ENCODE data around the gene TMEM25. TPM values are rescaled to one million over a fixed set of nuclear protein-coding genes. Genes with fewer than 3 reads are reported as not detected.

Gene TMEM25
- total RNA-seq, 2 donors from 2014 or later = 35.5 to 39.6 TPM

DNA sequence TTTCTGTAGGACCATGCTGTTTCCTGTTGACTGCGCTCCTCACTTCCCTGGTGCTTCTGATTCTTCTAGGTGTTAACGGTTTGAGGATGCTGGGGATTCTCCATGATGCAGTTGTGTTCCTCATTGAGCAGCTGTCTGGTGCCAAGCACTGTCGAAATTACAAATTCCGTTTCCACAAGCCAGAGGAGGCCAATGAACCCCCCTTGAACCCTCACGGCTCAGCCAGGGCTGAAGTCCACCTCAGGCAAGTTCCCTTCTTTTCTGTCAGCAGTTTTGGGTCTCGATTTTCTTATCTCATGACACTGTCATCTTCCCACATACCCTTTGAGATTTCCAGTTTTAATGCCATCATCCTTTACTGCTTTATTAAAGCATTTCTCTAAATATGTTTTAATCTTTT is 11.4 kb upstream of the TMEM25 start:
- 75 to 89% methylated on average over 6 of the region's 6 CpGs for WGBS, 2 donors
- Histone ChIP-seq H3K27ac (no peak overlapping the region), H3K4me1 (no peaks in the 10 kb centered on the region), H3K9me3 (no peaks in the 10 kb centered on the region), H3K27me3 (no peaks in the 10 kb centered on the region), H3K36me3 (replicated peaks in 1 of 2; ENCODE audit: insufficient read depth in 1 of 2, low read depth in 2 of 2) (peaks cover 0 to 36% of the 10 kb centered on the region in 2 donors), H3K4me3 (no peak overlapping the region)
- DNase-seq (no peak), ATAC-seq (no peak)
- intact Hi-C loops (cut with DNase I) = no loop called here
- no peak for TF ChIP-seq POLR2A (IDR thresholded peaks at IDR 0.05)
- TF ChIP-seq, protein P1, sequence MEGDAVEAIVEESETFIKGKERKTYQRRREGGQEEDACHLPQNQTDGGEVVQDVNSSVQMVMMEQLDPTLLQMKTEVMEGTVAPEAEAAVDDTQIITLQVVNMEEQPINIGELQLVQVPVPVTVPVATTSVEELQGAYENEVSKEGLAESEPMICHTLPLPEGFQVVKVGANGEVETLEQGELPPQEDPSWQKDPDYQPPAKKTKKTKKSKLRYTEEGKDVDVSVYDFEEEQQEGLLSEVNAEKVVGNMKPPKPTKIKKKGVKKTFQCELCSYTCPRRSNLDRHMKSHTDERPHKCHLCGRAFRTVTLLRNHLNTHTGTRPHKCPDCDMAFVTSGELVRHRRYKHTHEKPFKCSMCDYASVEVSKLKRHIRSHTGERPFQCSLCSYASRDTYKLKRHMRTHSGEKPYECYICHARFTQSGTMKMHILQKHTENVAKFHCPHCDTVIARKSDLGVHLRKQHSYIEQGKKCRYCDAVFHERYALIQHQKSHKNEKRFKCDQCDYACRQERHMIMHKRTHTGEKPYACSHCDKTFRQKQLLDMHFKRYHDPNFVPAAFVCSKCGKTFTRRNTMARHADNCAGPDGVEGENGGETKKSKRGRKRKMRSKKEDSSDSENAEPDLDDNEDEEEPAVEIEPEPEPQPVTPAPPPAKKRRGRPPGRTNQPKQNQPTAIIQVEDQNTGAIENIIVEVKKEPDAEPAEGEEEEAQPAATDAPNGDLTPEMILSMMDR (IDR thresholded peaks at IDR 0.05) = no peak

DNA sequence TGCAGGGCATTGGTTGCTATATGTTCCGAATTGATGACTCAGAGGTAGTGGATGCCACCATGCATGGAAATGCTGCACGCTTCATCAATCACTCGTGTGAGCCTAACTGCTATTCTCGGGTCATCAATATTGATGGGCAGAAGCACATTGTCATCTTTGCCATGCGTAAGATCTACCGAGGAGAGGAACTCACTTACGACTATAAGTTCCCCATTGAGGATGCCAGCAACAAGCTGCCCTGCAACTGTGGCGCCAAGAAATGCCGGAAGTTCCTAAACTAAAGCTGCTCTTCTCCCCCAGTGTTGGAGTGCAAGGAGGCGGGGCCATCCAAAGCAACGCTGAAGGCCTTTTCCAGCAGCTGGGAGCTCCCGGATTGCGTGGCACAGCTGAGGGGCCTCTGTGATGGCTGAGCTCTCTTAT is 9.1 kb upstream of the TMEM25 start:
- intact Hi-C loops (cut with DNase I) = no loop called here
- no peaks in the 10 kb centered on the region for H3K27me3 ChIP-seq
- H3K4me1 ChIP-seq = peaks cover 2% of the 10 kb centered on the region
- no peak overlapping the region for H3K4me3 ChIP-seq
- peaks cover 0 to 27% of the 10 kb centered on the region in 2 donors for H3K36me3 ChIP-seq (replicated peaks in 1 of 2; ENCODE audit: insufficient read depth in 1 of 2, low read depth in 2 of 2)
- no peak overlapping the region for H3K27ac ChIP-seq
- DNase-seq = no peak
- TF ChIP-seq, protein P1 (IDR thresholded peaks at IDR 0.05) = no peak
- TF ChIP-seq POLR2A (IDR thresholded peaks at IDR 0.05) = no peak
- no peak for ATAC-seq
- no peaks in the 10 kb centered on the region for H3K9me3 ChIP-seq
- 70 to 73% methylated on average over 6 to 13 of the region's 13 CpGs for WGBS, 2 donors

DNA sequence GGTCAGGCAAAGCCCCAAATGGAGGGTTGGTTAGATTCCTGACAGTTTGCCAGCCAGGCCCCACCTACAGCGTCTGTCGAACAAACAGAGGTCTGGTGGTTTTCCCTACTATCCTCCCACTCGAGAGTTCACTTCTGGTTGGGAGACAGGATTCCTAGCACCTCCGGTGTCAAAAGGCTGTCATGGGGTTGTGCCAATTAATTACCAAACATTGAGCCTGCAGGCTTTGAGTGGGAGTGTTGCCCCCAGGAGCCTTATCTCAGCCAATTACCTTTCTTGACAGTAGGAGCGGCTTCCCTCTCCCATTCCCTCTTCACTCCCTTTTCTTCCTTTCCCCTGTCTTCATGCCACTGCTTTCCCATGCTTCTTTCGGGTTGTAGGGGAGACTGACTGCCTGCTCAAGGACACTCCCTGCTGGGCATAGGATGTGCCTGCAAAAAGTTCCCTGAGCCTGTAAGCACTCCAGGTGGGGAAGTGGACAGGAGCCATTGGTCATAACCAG is 8.4 kb upstream of the TMEM25 start:
- whole genome bisulfite sequencing, 2 donors = 45 to 55% methylated on average over 6 of the region's 6 CpGs
- peaks cover 0 to 27% of the 10 kb centered on the region in 2 donors for H3K36me3 ChIP-seq (replicated peaks in 1 of 2; ENCODE audit: insufficient read depth in 1 of 2, low read depth in 2 of 2)
- peaks cover 7% of the 10 kb centered on the region for H3K4me1 ChIP-seq
- intact Hi-C loops (cut with DNase I) = no loop called here
- ATAC-seq = no peak
- H3K9me3 ChIP-seq = no peaks in the 10 kb centered on the region
- H3K4me3 ChIP-seq = no peak overlapping the region
- DNase-seq = peak in 2 of 4 donors; percentile 39 to 48
- TF ChIP-seq, protein P1 (IDR thresholded peaks at IDR 0.05) = peak in 6 of 7 experiments; percentile 11 to 38 (median 20)
- TF ChIP-seq POLR2A (IDR thresholded peaks at IDR 0.05) = no peak
- H3K27me3 ChIP-seq = no peaks in the 10 kb centered on the region
- H3K27ac ChIP-seq = no peak overlapping the region

DNA sequence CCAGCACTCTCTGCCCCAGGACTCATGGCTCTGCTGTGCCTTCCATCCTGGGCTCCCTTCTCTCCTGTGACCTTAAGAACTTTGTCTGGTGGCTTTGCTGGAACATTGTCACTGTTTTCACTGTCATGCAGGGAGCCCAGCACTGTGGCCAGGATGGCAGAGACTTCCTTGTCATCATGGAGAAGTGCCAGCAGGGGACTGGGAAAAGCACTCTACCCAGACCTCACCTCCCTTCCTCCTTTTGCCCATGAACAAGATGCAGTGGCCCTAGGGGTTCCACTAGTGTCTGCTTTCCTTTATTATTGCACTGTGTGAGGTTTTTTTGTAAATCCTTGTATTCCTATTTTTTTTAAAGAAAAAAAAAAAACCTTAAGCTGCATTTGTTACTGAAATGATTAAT is 6.6 kb upstream of the TMEM25 start:
- TF ChIP-seq, protein P1 (IDR thresholded peaks at IDR 0.05) = no peak
- no peak for TF ChIP-seq POLR2A (IDR thresholded peaks at IDR 0.05)
- intact Hi-C loops (cut with DNase I) = no loop called here
- H3K9me3 ChIP-seq = no peaks in the 10 kb centered on the region
- H3K27ac ChIP-seq = no peak overlapping the region
- peaks cover 19% of the 10 kb centered on the region for H3K4me1 ChIP-seq
- no peak overlapping the region for H3K4me3 ChIP-seq
- no peaks in the 10 kb centered on the region for H3K27me3 ChIP-seq
- ATAC-seq (no peak), DNase-seq (no peak)
- peaks cover 0 to 24% of the 10 kb centered on the region in 2 donors for H3K36me3 ChIP-seq (replicated peaks in 1 of 2; ENCODE audit: insufficient read depth in 1 of 2, low read depth in 2 of 2)

DNA sequence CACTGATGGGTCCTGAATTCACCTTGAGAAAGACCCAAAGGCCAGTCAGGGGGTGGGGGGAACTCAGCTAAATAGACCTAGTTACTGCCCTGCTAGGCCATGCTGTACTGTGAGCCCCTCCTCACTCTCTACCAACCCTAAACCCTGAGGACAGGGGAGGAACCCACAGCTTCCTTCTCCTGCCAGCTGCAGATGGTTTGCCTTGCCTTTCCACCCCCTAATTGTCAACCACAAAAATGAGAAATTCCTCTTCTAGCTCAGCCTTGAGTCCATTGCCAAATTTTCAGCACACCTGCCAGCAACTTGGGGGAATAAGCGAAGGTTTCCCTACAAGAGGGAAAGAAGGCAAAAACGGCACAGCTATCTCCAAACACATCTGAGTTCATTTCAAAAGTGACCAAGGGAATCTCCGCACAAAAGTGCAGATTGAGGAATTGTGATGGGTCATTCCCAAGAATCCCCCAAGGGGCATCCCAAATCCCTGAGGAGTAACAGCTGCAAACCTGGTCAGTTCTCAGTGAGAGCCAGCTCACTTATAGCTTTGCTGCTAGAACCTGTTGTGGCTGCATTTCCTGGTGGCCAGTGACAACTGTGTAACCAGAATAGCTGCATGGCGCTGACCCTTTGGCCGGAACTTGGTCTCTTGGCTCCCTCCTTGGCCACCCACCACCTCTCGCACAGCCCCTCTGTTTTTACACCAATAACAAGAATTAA is 6.1 kb upstream of the TMEM25 start:
- intact Hi-C loops (cut with DNase I) = no loop called here
- no peak for TF ChIP-seq POLR2A (IDR thresholded peaks at IDR 0.05)
- TF ChIP-seq, protein P1 (IDR thresholded peaks at IDR 0.05) = no peak
- Histone ChIP-seq H3K4me3 (no peak overlapping the region), H3K36me3 (replicated peaks in 1 of 2; ENCODE audit: insufficient read depth in 1 of 2, low read depth in 2 of 2) (peaks cover 0 to 19% of the 10 kb centered on the region in 2 donors), H3K9me3 (no peaks in the 10 kb centered on the region), H3K27ac (no peak overlapping the region), H3K4me1 (peaks cover 24% of the 10 kb centered on the region), H3K27me3 (no peaks in the 10 kb centered on the region)
- 81 to 86% methylated on average over 6 of the region's 6 CpGs for WGBS, 2 donors
- no peak for DNase-seq
- no peak for ATAC-seq
